ENCODE data around the gene UNC13B.

UNC13B gene

DNA sequence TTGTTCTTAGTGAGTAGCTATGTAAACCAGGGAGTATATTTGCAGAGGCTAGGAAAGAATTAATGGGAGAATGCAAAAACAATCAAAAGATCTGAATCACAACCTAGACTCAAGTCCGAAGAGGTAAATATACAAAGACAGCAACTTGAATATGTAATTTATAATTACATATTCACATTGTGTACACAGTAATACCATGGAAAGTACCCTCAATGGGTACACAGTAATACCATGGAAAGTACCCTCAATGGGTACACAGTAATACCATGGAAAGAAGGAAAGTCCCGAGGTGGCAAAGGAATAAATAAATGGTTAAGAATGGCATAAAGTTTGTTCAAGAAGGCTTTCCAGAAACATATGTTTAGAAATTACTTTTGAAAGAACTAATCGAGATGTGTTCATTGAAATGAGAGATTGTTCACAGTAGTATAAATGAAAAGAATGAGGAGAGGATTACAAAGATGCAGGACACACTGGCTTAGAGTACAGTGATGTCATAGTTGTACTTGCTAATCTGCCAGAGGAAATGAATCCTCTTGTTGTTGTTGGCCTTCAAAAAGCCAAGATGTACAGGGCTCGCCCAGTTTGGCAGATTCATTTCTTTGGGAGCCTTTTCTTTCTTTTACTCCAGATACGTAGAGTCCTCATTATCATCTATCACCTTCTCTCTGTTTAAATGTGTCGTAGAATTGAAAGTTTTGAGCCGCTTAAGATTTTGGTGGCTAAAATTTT is 116.0 kb downstream of the UNC13B start:
- peak; percentile 27 for DNase-seq (ENCODE audit: low read depth)

GRCh38 chr9:35279946-35280345 is 118.1 kb downstream of the UNC13B start:
- DNase-seq (ENCODE audit: low read depth) = no peak

- DNase-seq (ENCODE audit: low read depth) = no peak
These were observed 118.6 kb downstream of the UNC13B start for GRCh38 chr9:35280399-35280798.

- DNase-seq (ENCODE audit: low read depth) = no peak
These were observed 123.9 kb downstream of the UNC13B start for GRCh38 chr9:35285731-35286130.

GRCh38 chr9:35286381-35286780 is 124.6 kb downstream of the UNC13B start:
- DNase-seq (ENCODE audit: low read depth) = no peak

DNA sequence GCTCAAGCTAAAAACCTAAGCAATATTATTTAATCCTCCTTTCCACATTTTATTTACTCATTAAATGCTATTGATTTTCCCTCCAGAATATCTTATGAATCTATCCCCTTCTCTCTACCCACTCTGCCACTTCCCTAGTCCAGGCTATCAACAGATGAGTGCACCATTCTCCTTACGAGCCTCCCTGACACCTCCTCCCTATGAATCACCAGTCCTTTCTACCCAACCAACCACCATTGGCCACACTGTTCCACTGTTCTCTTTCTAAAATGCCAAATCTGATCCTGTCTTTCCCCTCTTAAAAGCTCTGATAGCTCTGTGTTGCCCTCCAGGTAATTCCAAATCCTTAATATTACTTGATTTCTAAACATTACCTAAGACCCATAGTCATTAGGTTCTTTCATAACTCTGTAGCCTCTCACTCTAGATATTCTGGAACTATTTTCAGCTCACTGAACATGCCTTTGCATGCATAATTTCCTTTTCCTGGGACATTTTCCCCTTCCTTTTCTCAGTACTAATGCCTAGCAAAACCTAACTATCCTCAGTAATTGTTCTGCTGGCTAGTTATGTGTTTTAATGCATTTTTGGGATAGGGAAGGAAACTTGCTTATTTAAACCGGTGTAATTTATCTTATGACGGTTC is 126.3 kb downstream of the UNC13B start:
- no peak for DNase-seq (ENCODE audit: low read depth)

GRCh38 chr9:35288778-35289177 is 127.0 kb downstream of the UNC13B start:
- DNase-seq (ENCODE audit: low read depth) = no peak

DNA sequence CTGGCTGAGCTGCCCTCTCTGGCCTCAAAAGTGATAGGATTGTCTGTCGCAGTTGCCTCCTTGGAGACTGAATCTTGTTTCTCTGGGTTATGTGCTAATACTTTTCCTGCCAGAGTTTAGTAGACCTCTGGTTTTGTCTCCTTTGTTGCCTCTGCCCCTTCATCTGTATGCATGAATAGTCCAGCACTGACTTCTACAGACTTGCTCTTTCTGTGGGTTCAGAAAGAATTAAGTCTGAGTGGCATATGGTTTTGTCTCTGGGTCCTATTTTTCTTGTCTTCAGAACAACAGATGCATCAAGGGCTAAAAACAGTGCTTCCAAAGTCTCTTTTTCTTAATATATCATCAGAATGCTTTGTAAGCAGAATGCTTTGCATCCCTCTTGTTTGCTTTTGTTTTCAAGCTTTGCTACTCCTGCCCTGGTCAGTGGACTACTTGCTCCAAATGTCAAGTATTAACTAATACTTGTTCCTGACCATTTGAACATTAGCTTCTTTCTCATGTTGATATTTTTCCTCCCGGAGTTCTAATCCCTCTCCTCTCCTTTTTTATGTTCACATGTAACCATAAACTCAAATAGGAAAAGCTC is 131.7 kb downstream of the UNC13B start:
- no peak for DNase-seq (ENCODE audit: low read depth)

DNA sequence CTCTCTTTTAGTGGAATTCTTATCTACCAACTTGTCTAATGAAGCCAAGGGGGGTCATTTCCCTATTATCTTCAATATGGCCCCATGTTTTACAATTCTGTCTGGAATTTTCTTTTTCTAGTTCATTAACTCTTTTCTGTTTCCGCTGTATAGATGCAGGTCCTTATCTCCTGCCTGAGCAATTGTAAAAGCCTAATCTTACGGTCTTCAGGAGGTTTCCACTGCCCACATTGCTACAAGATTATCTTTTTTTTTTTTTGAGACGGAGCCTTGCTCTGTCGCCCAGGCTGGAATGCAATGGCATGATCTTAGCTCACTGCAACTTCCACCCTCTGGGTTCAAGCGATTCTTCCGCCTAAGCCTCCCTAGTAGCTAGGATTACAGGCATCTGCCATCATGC is 132.3 kb downstream of the UNC13B start:
- DNase-seq (ENCODE audit: low read depth) = no peak

DNA sequence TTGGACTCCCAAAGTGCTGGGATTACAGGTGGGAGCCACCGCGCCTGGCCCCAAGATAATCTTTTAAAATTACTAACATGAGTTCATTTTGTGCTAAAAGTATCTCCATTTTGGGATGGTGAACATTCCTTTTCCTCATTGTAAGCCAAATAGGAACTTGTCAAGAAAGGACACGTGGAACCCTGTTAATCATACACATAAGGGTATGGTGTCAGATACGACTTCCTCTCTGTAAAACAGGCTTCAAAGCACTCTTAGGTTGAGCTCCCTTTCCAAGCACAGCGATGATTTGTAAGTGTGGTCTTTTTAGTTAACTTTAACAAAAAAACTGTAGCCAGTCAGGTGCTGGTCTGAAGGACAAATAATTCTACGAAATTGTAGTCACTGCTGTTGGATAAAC is 132.7 kb downstream of the UNC13B start:
- no peak for DNase-seq (ENCODE audit: low read depth)

DNA sequence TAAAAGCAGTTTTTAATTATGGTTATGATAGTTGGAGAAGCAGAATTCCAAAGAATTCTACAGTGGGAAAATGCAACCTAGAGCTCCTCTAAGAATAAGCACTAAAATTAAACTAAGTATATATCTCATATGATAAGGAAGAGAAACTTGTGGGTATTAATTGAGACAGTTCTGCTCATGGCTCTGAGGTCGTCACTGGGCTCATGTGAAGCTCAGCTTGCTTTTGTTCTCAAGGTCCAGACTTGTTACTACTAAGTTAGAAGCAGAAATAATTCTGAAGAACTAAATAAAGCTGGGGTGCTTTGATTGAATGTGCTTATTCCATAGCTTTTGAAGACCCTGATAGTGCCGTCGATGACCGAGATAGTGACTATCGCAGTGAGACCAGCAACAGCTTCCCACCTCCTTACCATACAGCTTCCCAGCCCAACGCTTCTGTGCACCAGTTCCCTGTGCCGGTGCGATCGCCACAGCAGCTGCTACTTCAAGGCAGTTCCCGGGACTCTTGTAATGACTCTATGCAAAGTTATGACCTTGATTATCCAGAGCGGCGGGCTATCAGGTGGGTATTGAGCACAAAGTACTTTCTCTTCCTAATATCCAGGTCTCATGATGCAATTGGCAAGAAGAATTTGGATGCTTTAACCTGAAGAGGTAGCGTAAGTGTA is 133.7 kb downstream of the UNC13B start:
- no peak for DNase-seq (ENCODE audit: low read depth)

DNA sequence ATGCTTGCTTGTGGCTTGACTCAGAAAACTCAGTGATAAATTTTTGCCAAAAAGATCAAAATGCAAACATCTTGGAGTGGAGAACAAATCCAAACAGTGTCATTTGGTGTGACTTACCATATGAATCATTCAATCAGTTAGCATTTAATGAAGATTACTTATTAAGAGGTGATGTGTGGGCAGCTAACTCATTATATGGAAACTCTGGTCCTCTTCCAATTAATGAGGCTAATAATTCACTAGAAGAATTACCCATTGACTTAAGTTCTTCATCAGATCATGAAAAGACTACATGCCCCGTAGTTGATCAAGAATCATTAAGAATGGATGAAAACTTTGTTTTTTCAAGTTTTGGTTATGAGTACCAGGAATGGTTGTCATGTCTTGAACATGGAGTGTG is 141.8 kb downstream of the UNC13B start:
- no peak for DNase-seq (ENCODE audit: low read depth)

GRCh38 chr9:35306283-35306682 is 144.5 kb downstream of the UNC13B start:
- no peak for DNase-seq (ENCODE audit: low read depth)

DNA sequence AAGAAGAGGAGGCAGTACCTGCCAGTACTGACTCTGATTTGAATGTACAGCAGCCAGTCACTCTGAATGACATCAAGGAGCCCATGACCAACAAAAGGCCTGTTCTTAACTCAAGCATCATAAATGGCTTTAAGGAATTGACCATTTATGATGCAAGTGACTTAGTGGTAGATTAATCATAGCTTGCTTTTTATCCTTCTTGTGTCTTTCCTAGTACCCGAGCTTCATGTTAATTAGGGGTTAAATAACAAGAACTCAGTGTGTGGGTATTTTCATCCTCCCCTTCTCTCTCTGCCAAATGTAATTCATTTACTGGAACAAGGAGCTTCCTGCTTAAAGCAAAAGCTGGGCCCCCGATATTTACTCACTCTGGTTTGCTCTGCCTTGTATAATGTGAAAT is 146.5 kb downstream of the UNC13B start:
- no peak for DNase-seq (ENCODE audit: low read depth)

GRCh38 chr9:35311891-35312639 is 150.3 kb downstream of the UNC13B start:
- DNase-seq (ENCODE audit: low read depth) = no peak

GRCh38 chr9:35313460-35313859 is 151.7 kb downstream of the UNC13B start:
- DNase-seq (ENCODE audit: low read depth) = no peak

DNA sequence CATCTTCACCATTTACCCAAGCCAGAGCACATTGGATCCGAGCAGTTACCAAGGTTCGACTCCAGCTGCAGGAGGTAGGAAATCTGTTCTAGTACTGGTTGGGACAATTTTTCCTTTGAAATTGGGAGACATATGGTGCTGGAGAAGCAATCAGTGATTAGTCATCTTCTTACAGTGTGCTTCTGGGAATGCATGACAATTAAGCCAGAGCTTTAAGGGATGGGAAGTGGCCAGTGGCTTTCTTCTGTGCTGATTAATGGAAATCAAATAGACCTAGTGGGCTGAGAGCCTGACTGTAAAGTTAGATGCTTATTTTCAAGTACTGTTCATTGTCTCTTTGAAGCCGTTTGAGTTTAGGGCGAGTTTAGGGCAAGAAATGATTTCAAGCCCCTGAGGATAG is 152.1 kb downstream of the UNC13B start:
- no peak for DNase-seq (ENCODE audit: low read depth)

- no peak for DNase-seq (ENCODE audit: low read depth)
These were observed 156.9 kb downstream of the UNC13B start for GRCh38 chr9:35318741-35319140.

DNA sequence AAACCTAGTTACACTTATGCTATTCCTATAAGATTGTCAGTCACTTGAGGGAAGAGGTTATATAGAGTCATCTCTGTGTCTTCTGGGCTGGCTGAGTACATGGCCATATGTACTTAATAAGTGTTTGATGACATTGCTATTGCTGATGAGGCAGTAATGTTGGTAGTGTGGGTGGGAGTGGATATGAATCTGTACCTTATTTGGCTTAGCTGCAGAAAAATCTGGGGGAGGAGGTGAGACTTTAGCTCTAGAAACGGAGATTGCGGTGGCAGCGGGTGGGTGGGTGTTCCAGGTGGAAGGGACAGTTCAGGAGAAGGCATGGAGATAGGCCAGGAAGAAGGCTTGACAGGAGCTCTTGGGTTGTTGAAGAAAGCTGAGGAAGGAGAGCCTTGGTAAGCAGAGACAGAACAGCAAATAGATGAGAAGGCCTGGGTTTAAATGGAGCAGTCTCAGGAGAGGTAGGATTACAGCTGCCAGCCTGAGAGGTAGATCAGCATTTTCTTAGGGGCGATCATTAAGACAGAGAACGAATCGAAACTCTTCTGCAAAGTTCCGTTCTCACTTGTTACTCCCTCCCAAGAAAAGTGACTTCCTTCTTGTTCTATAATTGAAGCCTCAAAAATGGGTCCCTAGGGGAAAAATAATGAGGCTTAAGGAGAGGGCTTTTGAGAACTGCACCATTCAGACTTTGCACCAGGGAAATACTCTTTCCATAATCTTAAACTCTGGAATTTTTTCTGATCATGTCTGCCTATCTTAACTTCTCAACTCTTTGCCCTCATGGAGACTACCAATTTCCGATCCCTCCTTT is 160.5 kb downstream of the UNC13B start:
- DNase-seq (ENCODE audit: low read depth) = no peak

DNA sequence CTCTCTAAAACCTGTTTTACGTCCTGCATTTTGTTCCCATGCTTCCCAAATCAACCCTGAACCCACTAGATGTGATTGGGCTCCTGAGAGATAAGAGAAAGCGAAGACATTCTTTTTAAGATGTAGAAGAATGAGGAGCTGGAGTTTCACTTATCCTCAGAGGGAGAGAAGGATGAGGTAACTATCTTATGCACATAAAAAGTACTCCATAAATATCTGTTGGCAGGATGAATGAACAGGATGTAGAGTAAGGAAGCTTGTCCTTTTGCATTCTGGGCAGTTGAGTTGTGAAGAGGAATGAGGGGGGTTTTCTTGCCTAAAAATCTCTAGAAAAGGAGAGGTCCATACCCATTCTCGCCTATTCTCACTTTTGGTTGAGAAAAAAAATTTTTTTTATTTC is 163.2 kb downstream of the UNC13B start:
- DNase-seq (ENCODE audit: low read depth) = no peak

- peak; percentile 81 for DNase-seq (ENCODE audit: low read depth)
These were observed 171.7 kb downstream of the UNC13B start for GRCh38 chr9:35333551-35333950.
